Ramos (cell line): ENCODE results near the gene FAM181A.

Experiments
- in situ Hi-C: fragments of 300-500 bp; cut with MboI; formaldehyde crosslinking; loops from one replicate; pipeline ENCODE4 v1.14.3; 2022; ENCODE audit warnings: low sequenced_read_pairs; ENCODE audit not compliant: unreplicated experiment

FAM181A gene

GRCh38 chr14:93946104-93946503 is 19.0 kb downstream of the FAM181A start:
- in situ Hi-C loops: no loop called here

GRCh38 chr14:93946541-93947090 is 19.5 kb downstream of the FAM181A start:
- in situ Hi-C loops: no loop called here

- in situ Hi-C loops: no loop called here
Measured at GRCh38 chr14:93947282-93947681, 20.1 kb downstream of the FAM181A start.

- in situ Hi-C loops: loop anchor here (25.0 kb wide), 2 partner anchors 1513 to 1713 kb away; no protein-coding TSS in a partner anchor
Measured at GRCh38 chr14:93949511-93950075, 22.4 kb downstream of the FAM181A start.

- in situ Hi-C loops: loop anchor here (25.0 kb wide), 2 partner anchors 1511 to 1711 kb away; no protein-coding TSS in a partner anchor
Measured at GRCh38 chr14:93950948-93951634, 23.9 kb downstream of the FAM181A start.

- in situ Hi-C loops: loop anchor here (25.0 kb wide), 2 partner anchors 1510 to 1710 kb away; no protein-coding TSS in a partner anchor
Measured at GRCh38 chr14:93951635-93952540, 24.7 kb downstream of the FAM181A start.

- in situ Hi-C loops: loop anchor here (25.0 kb wide), 2 partner anchors 1509 to 1709 kb away; no protein-coding TSS in a partner anchor
Measured at GRCh38 chr14:93952829-93953228, 25.7 kb downstream of the FAM181A start.

- in situ Hi-C loops: loop anchor here (25.0 kb wide), 2 partner anchors 1509 to 1709 kb away; no protein-coding TSS in a partner anchor
Measured at GRCh38 chr14:93953263-93953662, 26.1 kb downstream of the FAM181A start.

GRCh38 chr14:93953739-93954515 is 26.8 kb downstream of the FAM181A start:
- in situ Hi-C loops: loop anchor here (25.0 kb wide), 2 partner anchors 1508 to 1708 kb away; no protein-coding TSS in a partner anchor

GRCh38 chr14:93954516-93954830 is 27.3 kb downstream of the FAM181A start:
- in situ Hi-C loops: loop anchor here (25.0 kb wide), 2 partner anchors 1508 to 1708 kb away; no protein-coding TSS in a partner anchor

GRCh38 chr14:93954900-93955849 is 28.0 kb downstream of the FAM181A start:
- in situ Hi-C loops: loop anchor here (25.0 kb wide), 2 partner anchors 1507 to 1707 kb away; no protein-coding TSS in a partner anchor

GRCh38 chr14:93955850-93956481 is 28.8 kb downstream of the FAM181A start:
- in situ Hi-C loops: loop anchor here (25.0 kb wide), 2 partner anchors 1506 to 1706 kb away; no protein-coding TSS in a partner anchor

GRCh38 chr14:93956514-93957332 is 29.6 kb downstream of the FAM181A start:
- in situ Hi-C loops: loop anchor here (25.0 kb wide), 2 partner anchors 1506 to 1706 kb away; no protein-coding TSS in a partner anchor

- in situ Hi-C loops: loop anchor here (25.0 kb wide), 2 partner anchors 1505 to 1705 kb away; no protein-coding TSS in a partner anchor
Measured at GRCh38 chr14:93957333-93957710, 30.2 kb downstream of the FAM181A start.

- in situ Hi-C loops: loop anchor here (25.0 kb wide), 2 partner anchors 1504 to 1704 kb away; no protein-coding TSS in a partner anchor
Measured at GRCh38 chr14:93957751-93958566, 30.8 kb downstream of the FAM181A start.
